ENCODE data around the gene NPHP4.
A peak's percentile ranks its signal among the peaks of the same experiment; 100 is the strongest.

Gene NPHP4

GRCh38 chr1:6002714-6003501 lies 10.7 kb upstream of the NPHP4 start:
- Histone ChIP-seq H3K4me2 (ENCODE audit: low read depth, low read length) (no peak overlapping the region), H2AFZ (ENCODE audit: low read length) (no peak overlapping the region), H3K4me3 (ENCODE audit: low read length) (no peak overlapping the region), H3K36me3 (replicated peaks; ENCODE audit: insufficient read depth, low read length) (no peaks in the 10 kb centered on the region), H3K27ac (ENCODE audit: low read length) (no peak overlapping the region), H3F3A (ENCODE audit: insufficient read depth, low read length) (no peaks in the 10 kb centered on the region), H3K9me2 (replicated peaks; ENCODE audit: insufficient read depth, low read length) (no peaks in the 10 kb centered on the region), H4K20me1 (ENCODE audit: insufficient read depth, low read length) (peaks cover 11% of the 10 kb centered on the region), H3K79me2 (ENCODE audit: low read length) (peaks cover 88% of the 10 kb centered on the region), H3K4me1 (ENCODE audit: low read length) (no peaks in the 10 kb centered on the region), H3K27me3 (replicated peaks; ENCODE audit: insufficient read depth, low read length) (no peaks in the 10 kb centered on the region), H3K9me3 (replicated peaks; ENCODE audit: insufficient read depth, low read length) (no peaks in the 10 kb centered on the region), H3K9ac (ENCODE audit: low read length) (no peak overlapping the region)
- no peak for TF ChIP-seq EZH2 (optimal IDR thresholded peaks at IDR 0.05; ENCODE audit: low read depth, low read length)
- no peak for TF ChIP-seq CTCF (IDR thresholded peaks at IDR 0.05; ENCODE audit: low read length)
- no peak for TF ChIP-seq EZH2phosphoT487 (IDR thresholded peaks at IDR 0.05; ENCODE audit: low read length)
- DNase-seq = no peak

- Histone ChIP-seq H3K4me1 (ENCODE audit: low read length) (no peaks in the 10 kb centered on the region), H3K79me2 (ENCODE audit: low read length) (peaks cover 88% of the 10 kb centered on the region), H3K27me3 (replicated peaks; ENCODE audit: insufficient read depth, low read length) (no peaks in the 10 kb centered on the region), H2AFZ (ENCODE audit: low read length) (no peak overlapping the region), H3K27ac (ENCODE audit: low read length) (no peak overlapping the region), H4K20me1 (ENCODE audit: insufficient read depth, low read length) (peaks cover 17% of the 10 kb centered on the region), H3K9me3 (replicated peaks; ENCODE audit: insufficient read depth, low read length) (no peaks in the 10 kb centered on the region), H3K4me2 (ENCODE audit: low read depth, low read length) (no peak overlapping the region), H3F3A (ENCODE audit: insufficient read depth, low read length) (no peaks in the 10 kb centered on the region), H3K9me2 (replicated peaks; ENCODE audit: insufficient read depth, low read length) (no peaks in the 10 kb centered on the region), H3K9ac (ENCODE audit: low read length) (no peak overlapping the region), H3K36me3 (replicated peaks; ENCODE audit: insufficient read depth, low read length) (no peaks in the 10 kb centered on the region), H3K4me3 (ENCODE audit: low read length) (no peak overlapping the region)
- TF ChIP-seq EZH2 (optimal IDR thresholded peaks at IDR 0.05; ENCODE audit: low read depth, low read length) (no peak), EZH2phosphoT487 (IDR thresholded peaks at IDR 0.05; ENCODE audit: low read length) (no peak), CTCF (IDR thresholded peaks at IDR 0.05; ENCODE audit: low read length) (no peak)
- DNase-seq = peak; percentile 45
Observed at GRCh38 chr1:6001992-6002576, 9.9 kb upstream of the NPHP4 start.

- H3K9ac ChIP-seq (ENCODE audit: low read length) = no peak overlapping the region
- H3K79me2 ChIP-seq (ENCODE audit: low read length) = peaks cover 95% of the 10 kb centered on the region
- no peaks in the 10 kb centered on the region for H3K9me3 ChIP-seq (replicated peaks; ENCODE audit: insufficient read depth, low read length)
- H4K20me1 ChIP-seq (ENCODE audit: insufficient read depth, low read length) = peaks cover 17% of the 10 kb centered on the region
- TF ChIP-seq EZH2phosphoT487 (IDR thresholded peaks at IDR 0.05; ENCODE audit: low read length) (no peak), EZH2 (optimal IDR thresholded peaks at IDR 0.05; ENCODE audit: low read depth, low read length) (no peak), CTCF (IDR thresholded peaks at IDR 0.05; ENCODE audit: low read length) (no peak)
- no peaks in the 10 kb centered on the region for H3K9me2 ChIP-seq (replicated peaks; ENCODE audit: insufficient read depth, low read length)
- no peaks in the 10 kb centered on the region for H3F3A ChIP-seq (ENCODE audit: insufficient read depth, low read length)
- H3K27ac ChIP-seq (ENCODE audit: low read length) = no peak overlapping the region
- H3K4me2 ChIP-seq (ENCODE audit: low read depth, low read length) = no peak overlapping the region
- H2AFZ ChIP-seq (ENCODE audit: low read length) = no peak overlapping the region
- H3K4me1 ChIP-seq (ENCODE audit: low read length) = no peaks in the 10 kb centered on the region
- H3K36me3 ChIP-seq (replicated peaks; ENCODE audit: insufficient read depth, low read length) = no peaks in the 10 kb centered on the region
- H3K4me3 ChIP-seq (ENCODE audit: low read length) = no peak overlapping the region
- H3K27me3 ChIP-seq (replicated peaks; ENCODE audit: insufficient read depth, low read length) = no peaks in the 10 kb centered on the region
- DNase-seq = no peak
Observed at GRCh38 chr1:6000444-6001288, 8.4 kb upstream of the NPHP4 start.

Data from MM.1S (cell line).